SK-N-MC (cell line): ENCODE measurements around the gene ADISSP.

Source experiments
- DNase-seq: peaks from one replicate; pipeline ENCODE4 v3.0.0-alpha.2; 2011; ENCODE audit warnings: low read depth, low spot score
- H3K27ac ChIP-seq: fragments of 200-600 bp; sonication (generic); 2 replicates; pipeline ENCODE4 v1.5.1; 2016; ENCODE audit warnings: mixed run types
- H3K36me3 ChIP-seq: fragments of 200-600 bp; sonication (generic); 2 replicates; pipeline ENCODE4 v1.6.1; 2017; ENCODE audit warnings: antibody characterized with exemption, low read length, mixed read lengths; ENCODE audit not compliant: insufficient read depth
- H3K4me3 ChIP-seq: fragments of 200-600 bp; sonication (generic); 2 replicates; pipeline ENCODE4 v1.5.1; 2016
- H3K9ac ChIP-seq: fragments of 200-600 bp; sonication (generic); 2 replicates; pipeline ENCODE4 v1.8.0; 2017; ENCODE audit warnings: mixed run types, mixed read lengths; ENCODE audit not compliant: insufficient read length
- H3K9me3 ChIP-seq: fragments of 200-600 bp; sonication (generic); 2 replicates; pipeline ENCODE4 v1.6.1; 2017; ENCODE audit warnings: low read depth, mild to moderate bottlenecking, antibody characterized with exemption, low read length, moderate library complexity, mixed read lengths
- EZH2 ChIP-seq: fragments of 200-600 bp; sonication (generic); IDR thresholded peaks from one replicate; pipeline ENCODE4 v1.6.1; 2017; ENCODE audit warnings: antibody characterized with exemption
- FOXP2 ChIP-seq: optimal IDR thresholded peaks from 2 replicates; pipeline ENCODE3; 2011; ENCODE audit warnings: mild to moderate bottlenecking, moderate library complexity; ENCODE audit not compliant: insufficient read depth; ENCODE audit errors: extremely low read length, control extremely low read depth
- POLR2AphosphoS5 ChIP-seq: IDR thresholded peaks from 2 replicates; pipeline ENCODE4 v1.6.1; 2012; ENCODE audit warnings: mild to moderate bottlenecking, low read depth, low read length, borderline replicate concordance

ADISSP gene

GRCh38 chr20:3778976-3779375 lies 11.4 kb upstream of the ADISSP start:
- no peak for DNase-seq
- Histone ChIP-seq H3K27ac (no peak overlapping the region), H3K9ac (no peak overlapping the region), H3K36me3 (no peaks in the 10 kb centered on the region; the same call in 1 of the 2 replicates), H3K4me3 (peak overlapping the region; percentile 21), H3K9me3 (no peaks in the 10 kb centered on the region)
- TF ChIP-seq EZH2 (no peak), FOXP2 (no peak), POLR2AphosphoS5 (no peak)

- no peaks in the 10 kb centered on the region for H3K36me3 ChIP-seq
- no peak for DNase-seq
- H3K27ac ChIP-seq, result no peak overlapping the region
- H3K9ac ChIP-seq, result no peak overlapping the region
- H3K9me3 ChIP-seq, result no peaks in the 10 kb centered on the region
- H3K4me3 ChIP-seq, result no peak overlapping the region
- no peak for TF ChIP-seq EZH2
- TF ChIP-seq POLR2AphosphoS5, result 0 out of 2 replicates have a peak, but pooled peaks have one; percentile 12
Measured at GRCh38 chr20:3777716-3778629, 10.4 kb upstream of the ADISSP start.

- DNase-seq, result no peak
- Histone ChIP-seq H3K9me3 (no peaks in the 10 kb centered on the region), H3K4me3 (no peak overlapping the region), H3K27ac (no peak overlapping the region), H3K36me3 (no peaks in the 10 kb centered on the region), H3K9ac (no peak overlapping the region)
- TF ChIP-seq POLR2AphosphoS5, result no peak
- TF ChIP-seq EZH2, result no peak
- no peak for TF ChIP-seq FOXP2
Measured at GRCh38 chr20:3777381-3777715, 9.8 kb upstream of the ADISSP start.

- no peaks in the 10 kb centered on the region for H3K36me3 ChIP-seq
- DNase-seq, result no peak
- TF ChIP-seq POLR2AphosphoS5 (no peak), EZH2 (no peak), FOXP2 (no peak)
Measured at GRCh38 chr20:3775457-3776108, 8.0 kb upstream of the ADISSP start.

GRCh38 chr20:3771552-3772058 lies 4.1 kb upstream of the ADISSP start:
- H3K9ac ChIP-seq, result no peak overlapping the region
- TF ChIP-seq EZH2, result no peak
- no peaks in the 10 kb centered on the region for H3K9me3 ChIP-seq
- H3K36me3 ChIP-seq, result no peaks in the 10 kb centered on the region
- no peak for DNase-seq
- no peak overlapping the region for H3K27ac ChIP-seq
- H3K4me3 ChIP-seq, result no peak overlapping the region

More at GRCh38 chr20:3775457-3776108, 8.0 kb upstream of the ADISSP start:
- Histone ChIP-seq H3K9ac (no peak overlapping the region), H3K9me3 (no peaks in the 10 kb centered on the region), H3K4me3 (no peak overlapping the region), H3K27ac (no peak overlapping the region)

- H3K36me3 ChIP-seq, result no peaks in the 10 kb centered on the region
- H3K4me3 ChIP-seq, result peak overlapping the region; percentile 97
- TF ChIP-seq FOXP2 (no peak), EZH2 (no peak), POLR2AphosphoS5 (no peak)
- peak overlapping the region; percentile 80 for H3K9ac ChIP-seq
- DNase-seq, result no peak
- H3K9me3 ChIP-seq, result no peaks in the 10 kb centered on the region
- H3K27ac ChIP-seq, result peak overlapping the region; percentile 61; the same call in 1 of the 2 replicates
Measured at GRCh38 chr20:3768342-3769130, 983 bp upstream of the ADISSP start.

GRCh38 chr20:3767110-3767426 lies 485 bp downstream of the ADISSP start:
- TF ChIP-seq EZH2, result no peak
- no peak for DNase-seq

GRCh38 chr20:3766422-3767109 lies 987 bp downstream of the ADISSP start:
- Histone ChIP-seq H3K4me3 (peak overlapping the region; percentile 97), H3K9ac (peak overlapping the region; percentile 86), H3K27ac (no peak overlapping the region), H3K36me3 (peaks cover 4% of the 10 kb centered on the region; the same call in 1 of the 2 replicates), H3K9me3 (no peaks in the 10 kb centered on the region)
- DNase-seq, result no peak
- no peak for TF ChIP-seq FOXP2
- no peak for TF ChIP-seq POLR2AphosphoS5
- no peak for TF ChIP-seq EZH2

More at GRCh38 chr20:3767110-3767426, 485 bp downstream of the ADISSP start:
- H3K4me3 ChIP-seq, result peak overlapping the region; percentile 97
- H3K9me3 ChIP-seq, result no peaks in the 10 kb centered on the region
- peak overlapping the region; percentile 86 for H3K9ac ChIP-seq
- H3K36me3 ChIP-seq, result no peaks in the 10 kb centered on the region; the same call in 1 of the 2 replicates
- H3K27ac ChIP-seq, result no peak overlapping the region
